Measurements from ENCODE around the gene TIGD7. TPM values are rescaled to one million over a fixed set of nuclear protein-coding genes. Genes with fewer than 3 reads are reported as not detected.
A peak's percentile ranks its signal among the peaks of the same experiment; 100 is the strongest.

TIGD7 gene
- total and polyA plus RNA-seq, 2 of the 8 experiments (the other 6 are each of a cell fraction or from before 2014, with no cell fraction given), result 3.0 to 8.9 TPM

- Histone ChIP-seq H3K79me2 (ENCODE audit: control insufficient read depth in 1 of 2, insufficient read depth in 2 of 2, low read length in 2 of 2) (no peaks in the 10 kb centered on the region), H2BK120ac (replicated peaks; ENCODE audit: low read depth, low read length) (no peak overlapping the region), H3K9ac (replicated peaks in 1 of 4; ENCODE audit: extremely low read depth in 1 of 4, low read depth in 3 of 4, low read length in 3 of 4) (peak overlapping the region in 2 of 4 experiments; percentile 75; a peak in 2 of 7 replicates), H4K8ac (ENCODE audit: extremely low read depth, insufficient read depth, low read length) (peak overlapping the region; percentile 99; the same call in 1 of the 2 replicates), H3K14ac (ENCODE audit: insufficient read length) (no peak overlapping the region), H3K56ac (replicated peaks; ENCODE audit: insufficient read length, low read depth, low read length) (no peak overlapping the region), H3K4ac (replicated peaks; ENCODE audit: insufficient read length, low read depth, low read length) (no peak overlapping the region), H2AK5ac (ENCODE audit: low read depth, low read length) (no peak overlapping the region), H3K18ac (ENCODE audit: extremely low read depth, low read length) (no peak overlapping the region), H2AFZ (ENCODE audit: low read length) (no peak overlapping the region), H4K20me1 (replicated peaks in 1 of 2; ENCODE audit: control insufficient read depth in 1 of 2, insufficient read depth in 2 of 2, low read length in 2 of 2) (no peaks in the 10 kb centered on the region), H4K91ac (replicated peaks; ENCODE audit: insufficient read length, low read length) (no peak overlapping the region), H2BK15ac (ENCODE audit: low read length) (no peak overlapping the region), H3K27ac (ENCODE audit: low read depth, low read length) (no peak overlapping the region; the same call in 1 of the 2 replicates), H3K23me2 (ENCODE audit: low read depth, low read length) (peaks cover 10% of the 10 kb centered on the region; the same call in 1 of the 2 replicates), H4K5ac (ENCODE audit: insufficient read length, low read depth, low read length) (no peak overlapping the region), H2BK5ac (ENCODE audit: low read depth, low read length) (no peak overlapping the region), H3K23ac (ENCODE audit: insufficient read length) (no peak overlapping the region), H2BK12ac (ENCODE audit: low read depth, low read length) (no peak overlapping the region), H3K4me1 (replicated peaks in 1 of 4; ENCODE audit: control insufficient read depth in 3 of 4, insufficient read depth in 4 of 4, low read length in 3 of 4) (peaks cover 2 to 5% (median 3%) of the 10 kb centered on the region in 4 experiments; a peak in 5 of 7 replicates), H3K27me3 (replicated peaks in 1 of 4; ENCODE audit: control insufficient read depth in 3 of 4, extremely low read depth in 1 of 4, insufficient read depth in 3 of 4, low read length in 3 of 4) (no peaks in the 10 kb centered on the region; a peak in 2 of 7 replicates), H2BK20ac (ENCODE audit: low read length) (no peak overlapping the region), H3K79me1 (ENCODE audit: low read depth, low read length) (no peaks in the 10 kb centered on the region; the same call in 1 of the 2 replicates), H3K9me3 (ENCODE audit: insufficient read depth in 2 of 2, low read depth in 1 of 2, low read length in 1 of 2) (peaks cover 52 to 56% of the 10 kb centered on the region in 2 experiments), H3K4me2 (ENCODE audit: insufficient read depth in 1 of 2, low read depth in 2 of 2, low read length in 2 of 2) (peak overlapping the region; percentile 62 to 69), H3K4me3 (ENCODE audit: extremely low read depth in 1 of 4, insufficient read depth in 2 of 4, low read depth in 3 of 4, low read length in 4 of 4) (peak overlapping the region; percentile 64 to 83 (median 72)), H3K36me3 (ENCODE audit: control insufficient read depth in 2 of 4, insufficient read depth in 4 of 4, low read length in 3 of 4) (peaks cover 8 to 43% (median 28%) of the 10 kb centered on the region in 4 experiments; a peak in 7 of 8 replicates)
- no peak for DNase-seq (ENCODE audit: low read depth in 1 of 2, low spot score in 2 of 2)
- no peak for FAIRE-seq
- CTCF ChIA-PET (ENCODE audit: partially characterized antibody), result interaction anchor here (0.8 to 1.3 kb wide), 2 partner anchors 39 to 47 kb away, joined by 3 to 4 read pairs; no protein-coding TSS in a partner anchor
- POLR2A ChIA-PET (ENCODE audit: partially characterized antibody), result interaction anchor here (0.8 to 4.3 kb wide), 8 partner anchors 9 to 200 kb away, joined by 3 to 64 read pairs (median 3); partner anchors contain the start of gene ZNF263
- 85% methylated on average over 11 of the region's 11 CpGs; no CpG with 5 or more reads in 1 of the 2 experiments for WGBS, 2 experiments (ENCODE audit: extremely low coverage in 1 of 2, insufficient coverage in 1 of 2, insufficient read length in 1 of 2, insufficient replicate concordance in 2 of 2, low coverage in 1 of 2, low lambda C conversion rate in 2 of 2, missing lambda C conversion rate in 1 of 2)
- no peak for TF ChIP-seq CEBPB (IDR thresholded peaks at IDR 0.05; ENCODE audit: low read depth, low read length)
- no peak for TF ChIP-seq POLR2AphosphoS5 (IDR thresholded peaks at IDR 0.05; ENCODE audit: low read depth, low read length)
- TF ChIP-seq ZNF274 (IDR thresholded peaks at IDR 0.05; ENCODE audit: borderline replicate concordance, extremely low read depth, low read length), result no peak
- TF ChIP-seq RFX5 (IDR thresholded peaks at IDR 0.05; ENCODE audit: borderline replicate concordance, low read depth, low read length), result no peak
- no peak for TF ChIP-seq CREB1 (IDR thresholded peaks at IDR 0.05)
- TF ChIP-seq ASH2L (IDR thresholded peaks at IDR 0.05; ENCODE audit: low read length), result no peak
- TF ChIP-seq SAP30 (IDR thresholded peaks at IDR 0.05; ENCODE audit: insufficient read depth, insufficient replicate concordance, low read length), result no peak
- no peak for TF ChIP-seq NANOG (IDR thresholded peaks at IDR 0.05; ENCODE audit: insufficient read depth, low read depth, low read length, poor library complexity, severe bottlenecking)
- TF ChIP-seq EZH2 (IDR thresholded peaks at IDR 0.05; ENCODE audit: low read depth, low read length, severe bottlenecking), result no peak
- TF ChIP-seq, protein P1, sequence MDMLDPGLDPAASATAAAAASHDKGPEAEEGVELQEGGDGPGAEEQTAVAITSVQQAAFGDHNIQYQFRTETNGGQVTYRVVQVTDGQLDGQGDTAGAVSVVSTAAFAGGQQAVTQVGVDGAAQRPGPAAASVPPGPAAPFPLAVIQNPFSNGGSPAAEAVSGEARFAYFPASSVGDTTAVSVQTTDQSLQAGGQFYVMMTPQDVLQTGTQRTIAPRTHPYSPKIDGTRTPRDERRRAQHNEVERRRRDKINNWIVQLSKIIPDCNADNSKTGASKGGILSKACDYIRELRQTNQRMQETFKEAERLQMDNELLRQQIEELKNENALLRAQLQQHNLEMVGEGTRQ (IDR thresholded peaks at IDR 0.05; ENCODE audit: low read length), result no peak
- no peak for TF ChIP-seq MAFK (IDR thresholded peaks at IDR 0.05; ENCODE audit: low read depth, low read length)
Measured at GRCh38 chr16:3306078-3306477, 848 bp upstream of the TIGD7 start.
